GM23338 (cell line): ENCODE data around the gene GRIN1. TPM values are rescaled to one million over a fixed set of nuclear protein-coding genes. Genes with fewer than 3 reads are reported as not detected.

Source experiments
- ATAC-seq: fragments of 200-7000 bp; cut with Tn5 transposase; 3 replicates; pipeline ENCODE4 v1.9.1; 2020
- DNase-seq: peaks from one replicate; pipeline ENCODE4 v3.0.0-alpha.2; 2015; ENCODE audit warnings: low spot score
- H2AFZ ChIP-seq: fragments of 200-600 bp; sonication (generic); 2 replicates; pipeline ENCODE4 v1.8.0; 2016; ENCODE audit warnings: antibody characterized with exemption, mild to moderate bottlenecking, moderate library complexity
- H3F3A ChIP-seq: fragments of 200-600 bp; sonication (generic); replicated peaks from 2 replicates; pipeline ENCODE4 v1.8.0; 2017; ENCODE audit warnings: antibody characterized with exemption, mixed run types, low read depth
- H3K27ac ChIP-seq: fragments of 200-600 bp; sonication (generic); 2 replicates; pipeline ENCODE4 v1.6.1; 2016; ENCODE audit warnings: low read depth
- H3K27me3 ChIP-seq: fragments of 200-600 bp; sonication (generic); 2 replicates; pipeline ENCODE4 v1.8.0; 2016; ENCODE audit warnings: mild to moderate bottlenecking, mixed run types, moderate library complexity; ENCODE audit not compliant: insufficient read depth
- H3K36me3 ChIP-seq: fragments of 200-600 bp; sonication (generic); 2 replicates; pipeline ENCODE4 v1.8.0; 2016; ENCODE audit warnings: mild to moderate bottlenecking; ENCODE audit not compliant: insufficient read depth
- H3K4me1 ChIP-seq: fragments of 200-600 bp; sonication (generic); 2 replicates; pipeline ENCODE4 v1.8.0; 2016; ENCODE audit warnings: mild to moderate bottlenecking, moderate library complexity; ENCODE audit not compliant: insufficient read depth
- H3K4me2 ChIP-seq: fragments of 200-600 bp; sonication (generic); 2 replicates; pipeline ENCODE4 v1.7.1; 2017; ENCODE audit warnings: mixed run types
- H3K4me3 ChIP-seq: fragments of 200-600 bp; sonication (generic); 2 replicates; pipeline ENCODE4 v1.6.1; 2016; ENCODE audit warnings: mixed run types
- H3K79me2 ChIP-seq: fragments of 200-600 bp; sonication (generic); replicated peaks from 2 replicates; pipeline ENCODE4 v1.8.0; 2017; ENCODE audit warnings: mild to moderate bottlenecking; ENCODE audit not compliant: insufficient read depth
- H3K9me2 ChIP-seq: fragments of 200-600 bp; sonication (generic); 2 replicates; pipeline ENCODE4 v1.8.0; 2017; ENCODE audit not compliant: insufficient read depth
- H4K20me1 ChIP-seq: fragments of 200-600 bp; sonication (generic); replicated peaks from 2 replicates; pipeline ENCODE4 v1.8.0; 2017; ENCODE audit warnings: mild to moderate bottlenecking; ENCODE audit not compliant: insufficient read depth
- H3K27ac Mint-ChIP-seq: 2 replicates; pipeline ENCODE4 v1.8.0; 2020; ENCODE audit warnings: inconsistent platforms, mild to moderate bottlenecking, moderate library complexity, mixed read lengths
- H3K27me3 Mint-ChIP-seq: 3 replicates; pipeline ENCODE4 v1.8.0; 2022; ENCODE audit warnings: low read depth, mild to moderate bottlenecking, moderate library complexity, mixed read lengths, inconsistent platforms; ENCODE audit not compliant: insufficient read depth, poor library complexity
- H3K36me3 Mint-ChIP-seq: 3 replicates; pipeline ENCODE4 v1.8.0; 2021; ENCODE audit warnings: low read depth, mild to moderate bottlenecking, inconsistent platforms, moderate library complexity, mixed read lengths
- H3K4me1 Mint-ChIP-seq: 3 replicates; pipeline ENCODE4 v1.8.0; 2020; ENCODE audit warnings: mild to moderate bottlenecking, inconsistent platforms, mixed read lengths
- H3K4me3 Mint-ChIP-seq: 3 replicates; pipeline ENCODE4 v1.8.0; 2021; ENCODE audit warnings: moderate library complexity, mild to moderate bottlenecking, inconsistent platforms, mixed read lengths
- H3K9me3 Mint-ChIP-seq: 3 replicates; pipeline ENCODE4 v1.8.0; 2020; ENCODE audit warnings: moderate library complexity, mild to moderate bottlenecking, inconsistent platforms, mixed read lengths
- CREB1 ChIP-seq: fragments of 250-450 bp; sonication (Bioruptor Pico); IDR thresholded peaks from 2 replicates; pipeline ENCODE4 v1.5.0; 2020; ENCODE audit warnings: low read depth, mild to moderate bottlenecking, moderate library complexity
- EZH2 ChIP-seq: fragments of 200-600 bp; sonication (generic); IDR thresholded peaks from one replicate; pipeline ENCODE4 v1.8.0; 2017; ENCODE audit warnings: antibody characterized with exemption, mild to moderate bottlenecking, low read depth; ENCODE audit not compliant: unreplicated experiment
- JUNB ChIP-seq: IDR thresholded peaks from one replicate; pipeline ENCODE4 v1.6.1; 2016; ENCODE audit warnings: antibody characterized with exemption; ENCODE audit not compliant: unreplicated experiment
- STAT1 ChIP-seq: IDR thresholded peaks from one replicate; pipeline ENCODE4 v1.6.1; 2016; ENCODE audit warnings: antibody characterized with exemption; ENCODE audit not compliant: unreplicated experiment
- ZNF114 ChIP-seq: fragments of 250-450 bp; sonication (Bioruptor Pico); IDR thresholded peaks from 2 replicates; pipeline ENCODE4 v1.5.0; 2020; ENCODE audit warnings: mild to moderate bottlenecking, moderate library complexity
- polyA plus RNA-seq: library from polyadenylated mRNA; unstranded; fragments of >200 nt; fragmentation: Nextera tagmentation; extraction: Ambion mirVana; gene quantifications from 2 replicates; pipeline ENCODE4 v1.2.1, GENCODE V29; 2016
- total RNA-seq: library from RNA; depleted of rRNA; stranded (reverse); fragments of >200 nt; shearing (Covaris generic); gene quantifications from 2 replicates; pipeline ENCODE4 v1.2.3, GENCODE V29; 2014
- TF ChIP-seq, protein P1 (sequence below), 2 experiments: fragments of 200-600 bp in 1 of 2; sonication (generic) in 1 of 2; conservative IDR thresholded peaks; 2 replicates each; pipeline versions ENCODE4 v1.5.1 to v1.6.1; 2016 to 2017; ENCODE audit warnings: antibody characterized with exemption in 2 of 2, low read depth in 2 of 2, mild to moderate bottlenecking in 2 of 2, moderate library complexity in 1 of 2
- TF ChIP-seq, protein P2 (sequence below): IDR thresholded peaks from one replicate; pipeline ENCODE4 v1.6.1; 2018; ENCODE audit warnings: antibody characterized with exemption; ENCODE audit not compliant: unreplicated experiment

The GRIN1 gene
- total and polyA plus RNA-seq, 2 experiments from 2014 or later, result 2.7 to 5.5 TPM

DNA sequence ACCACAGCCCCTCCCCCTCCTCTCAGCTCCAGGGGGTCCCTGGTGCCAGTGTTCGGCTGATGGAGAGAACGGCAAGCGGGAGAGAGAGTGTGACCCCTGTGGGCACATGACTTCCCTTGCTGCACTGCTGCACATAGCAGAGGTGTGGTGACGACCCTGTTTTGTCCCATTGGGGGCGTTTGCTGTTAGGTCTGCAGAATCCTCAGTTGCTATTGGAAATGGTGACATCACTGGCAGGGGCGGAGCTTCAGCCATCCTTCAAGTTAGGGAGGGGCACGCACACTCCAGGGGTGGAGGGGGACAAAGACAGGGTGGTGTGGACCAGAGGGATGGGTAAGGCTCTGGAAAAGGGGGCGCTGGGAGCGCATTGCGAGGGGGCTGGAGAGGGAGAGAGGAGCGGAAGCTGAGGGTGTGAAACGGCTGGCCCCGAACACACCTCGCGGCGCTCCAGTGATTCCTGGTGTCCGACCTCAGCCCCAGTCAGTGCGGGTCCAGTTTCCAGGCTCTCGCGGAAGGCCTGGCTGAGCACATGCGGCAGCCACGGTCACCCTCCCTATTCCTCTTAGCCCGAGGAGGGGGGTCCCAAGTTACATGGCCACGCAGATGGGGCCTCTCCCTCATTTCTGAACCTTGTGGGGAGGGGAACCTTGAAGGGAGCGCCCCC lies 764 bp upstream of the GRIN1 start:
- H3K4me3 Mint-ChIP-seq, result peak overlapping the region; percentile 56
- TF ChIP-seq CREB1 (CRISPR knock-in tag), result peak; percentile 82
- TF ChIP-seq STAT1, result no peak
- no peaks in the 10 kb centered on the region for H3K9me3 Mint-ChIP-seq
- Histone ChIP-seq H3K4me1 (peaks cover 12% of the 10 kb centered on the region), H3K4me3 (peak overlapping the region; percentile 51), H3K9me2 (no peaks in the 10 kb centered on the region), H3F3A (no peaks in the 10 kb centered on the region), H3K27ac (no peak overlapping the region), H3K27me3 (peaks cover 48% of the 10 kb centered on the region), H4K20me1 (no peaks in the 10 kb centered on the region), H3K79me2 (no peaks in the 10 kb centered on the region), H3K36me3 (no peaks in the 10 kb centered on the region), H3K4me2 (peak overlapping the region; percentile 78), H2AFZ (no peak overlapping the region)
- no peak overlapping the region for H3K27ac Mint-ChIP-seq
- no peaks in the 10 kb centered on the region for H3K36me3 Mint-ChIP-seq
- peaks cover 10% of the 10 kb centered on the region for H3K4me1 Mint-ChIP-seq
- DNase-seq (peak; percentile 88), ATAC-seq (peak; percentile 35)
- H3K27me3 Mint-ChIP-seq, result peaks cover 62% of the 10 kb centered on the region

DNA sequence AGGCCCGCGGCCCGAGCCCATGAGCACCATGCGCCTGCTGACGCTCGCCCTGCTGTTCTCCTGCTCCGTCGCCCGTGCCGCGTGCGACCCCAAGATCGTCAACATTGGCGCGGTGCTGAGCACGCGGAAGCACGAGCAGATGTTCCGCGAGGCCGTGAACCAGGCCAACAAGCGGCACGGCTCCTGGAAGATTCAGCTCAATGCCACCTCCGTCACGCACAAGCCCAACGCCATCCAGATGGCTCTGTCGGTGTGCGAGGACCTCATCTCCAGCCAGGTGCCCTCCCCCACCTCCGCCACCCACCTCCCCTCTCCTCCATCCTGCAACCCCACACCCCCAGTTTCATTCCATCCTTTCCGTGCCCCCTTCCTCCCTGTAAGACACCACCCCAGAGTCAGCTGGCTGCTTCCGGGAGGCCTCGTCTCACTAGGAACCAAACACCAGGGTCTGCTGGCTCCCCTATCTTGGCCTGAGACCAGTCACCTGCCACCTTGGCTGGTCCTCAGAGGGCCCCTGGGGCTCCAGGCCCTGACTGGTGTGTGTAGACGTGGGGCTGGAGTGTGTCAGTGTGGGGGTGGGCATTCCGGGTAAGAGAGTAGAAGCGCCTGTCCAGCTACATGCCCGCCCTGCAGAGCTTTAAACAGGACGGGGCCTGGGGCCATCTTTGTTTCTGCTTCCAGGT lies 655 bp downstream of the GRIN1 start:
- Histone ChIP-seq H3K36me3 (no peaks in the 10 kb centered on the region), H3K4me1 (peaks cover 12% of the 10 kb centered on the region), H3K27me3 (peaks cover 48% of the 10 kb centered on the region), H3K79me2 (no peaks in the 10 kb centered on the region), H3K9me2 (no peaks in the 10 kb centered on the region), H3F3A (no peaks in the 10 kb centered on the region), H3K4me2 (peak overlapping the region; percentile 38; the same call in 1 of the 2 replicates), H3K4me3 (no peak overlapping the region), H2AFZ (no peak overlapping the region), H3K27ac (no peak overlapping the region), H4K20me1 (no peaks in the 10 kb centered on the region)
- peak; percentile 19 for TF ChIP-seq EZH2
- TF ChIP-seq, protein P1, sequence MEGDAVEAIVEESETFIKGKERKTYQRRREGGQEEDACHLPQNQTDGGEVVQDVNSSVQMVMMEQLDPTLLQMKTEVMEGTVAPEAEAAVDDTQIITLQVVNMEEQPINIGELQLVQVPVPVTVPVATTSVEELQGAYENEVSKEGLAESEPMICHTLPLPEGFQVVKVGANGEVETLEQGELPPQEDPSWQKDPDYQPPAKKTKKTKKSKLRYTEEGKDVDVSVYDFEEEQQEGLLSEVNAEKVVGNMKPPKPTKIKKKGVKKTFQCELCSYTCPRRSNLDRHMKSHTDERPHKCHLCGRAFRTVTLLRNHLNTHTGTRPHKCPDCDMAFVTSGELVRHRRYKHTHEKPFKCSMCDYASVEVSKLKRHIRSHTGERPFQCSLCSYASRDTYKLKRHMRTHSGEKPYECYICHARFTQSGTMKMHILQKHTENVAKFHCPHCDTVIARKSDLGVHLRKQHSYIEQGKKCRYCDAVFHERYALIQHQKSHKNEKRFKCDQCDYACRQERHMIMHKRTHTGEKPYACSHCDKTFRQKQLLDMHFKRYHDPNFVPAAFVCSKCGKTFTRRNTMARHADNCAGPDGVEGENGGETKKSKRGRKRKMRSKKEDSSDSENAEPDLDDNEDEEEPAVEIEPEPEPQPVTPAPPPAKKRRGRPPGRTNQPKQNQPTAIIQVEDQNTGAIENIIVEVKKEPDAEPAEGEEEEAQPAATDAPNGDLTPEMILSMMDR (conservative IDR thresholded peaks at IDR 0.05; ENCODE audit: low read depth in 2 of 2), result no peak
- TF ChIP-seq, protein P2, sequence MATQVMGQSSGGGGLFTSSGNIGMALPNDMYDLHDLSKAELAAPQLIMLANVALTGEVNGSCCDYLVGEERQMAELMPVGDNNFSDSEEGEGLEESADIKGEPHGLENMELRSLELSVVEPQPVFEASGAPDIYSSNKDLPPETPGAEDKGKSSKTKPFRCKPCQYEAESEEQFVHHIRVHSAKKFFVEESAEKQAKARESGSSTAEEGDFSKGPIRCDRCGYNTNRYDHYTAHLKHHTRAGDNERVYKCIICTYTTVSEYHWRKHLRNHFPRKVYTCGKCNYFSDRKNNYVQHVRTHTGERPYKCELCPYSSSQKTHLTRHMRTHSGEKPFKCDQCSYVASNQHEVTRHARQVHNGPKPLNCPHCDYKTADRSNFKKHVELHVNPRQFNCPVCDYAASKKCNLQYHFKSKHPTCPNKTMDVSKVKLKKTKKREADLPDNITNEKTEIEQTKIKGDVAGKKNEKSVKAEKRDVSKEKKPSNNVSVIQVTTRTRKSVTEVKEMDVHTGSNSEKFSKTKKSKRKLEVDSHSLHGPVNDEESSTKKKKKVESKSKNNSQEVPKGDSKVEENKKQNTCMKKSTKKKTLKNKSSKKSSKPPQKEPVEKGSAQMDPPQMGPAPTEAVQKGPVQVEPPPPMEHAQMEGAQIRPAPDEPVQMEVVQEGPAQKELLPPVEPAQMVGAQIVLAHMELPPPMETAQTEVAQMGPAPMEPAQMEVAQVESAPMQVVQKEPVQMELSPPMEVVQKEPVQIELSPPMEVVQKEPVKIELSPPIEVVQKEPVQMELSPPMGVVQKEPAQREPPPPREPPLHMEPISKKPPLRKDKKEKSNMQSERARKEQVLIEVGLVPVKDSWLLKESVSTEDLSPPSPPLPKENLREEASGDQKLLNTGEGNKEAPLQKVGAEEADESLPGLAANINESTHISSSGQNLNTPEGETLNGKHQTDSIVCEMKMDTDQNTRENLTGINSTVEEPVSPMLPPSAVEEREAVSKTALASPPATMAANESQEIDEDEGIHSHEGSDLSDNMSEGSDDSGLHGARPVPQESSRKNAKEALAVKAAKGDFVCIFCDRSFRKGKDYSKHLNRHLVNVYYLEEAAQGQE, result no peak
- no peak for TF ChIP-seq JUNB
- TF ChIP-seq ZNF114, result no peak
- no peak overlapping the region for H3K27ac Mint-ChIP-seq
- H3K9me3 Mint-ChIP-seq, result no peaks in the 10 kb centered on the region
- DNase-seq (peak; percentile 65), ATAC-seq (no peak; the same call in 2 of the 3 replicates)
- H3K27me3 Mint-ChIP-seq, result peaks cover 66% of the 10 kb centered on the region
- H3K4me1 Mint-ChIP-seq, result peaks cover 10% of the 10 kb centered on the region
- no peaks in the 10 kb centered on the region for H3K36me3 Mint-ChIP-seq
- peak overlapping the region; percentile 61 for H3K4me3 Mint-ChIP-seq
